ENCODE measurements around the gene NR1I3. TPM values are rescaled to one million over a fixed set of nuclear protein-coding genes. Genes with fewer than 3 reads are reported as not detected.

The NR1I3 gene
- total and polyA plus RNA-seq, 2 donors (not counting 1 experiment from before 2014, with no cell fraction given): not detected

- Mint-ChIP-seq H3K4me1 (peaks cover 27% of the 10 kb centered on the region), H3K4me3 (no peak overlapping the region), H3K27ac (no peak overlapping the region), H3K9me3 (ENCODE audit: insufficient read depth) (no peaks in the 10 kb centered on the region), H3K27me3 (peaks cover 43% of the 10 kb centered on the region)
- Histone ChIP-seq H3K27me3 (replicated peaks in 1 of 4; ENCODE audit: control extremely low read depth in 1 of 4, control insufficient read depth in 3 of 4, insufficient read depth in 4 of 4, low read length in 3 of 4) (peaks cover 0 to 42% (median 29%) of the 10 kb centered on the region in 4 experiments), H3K4me3 (ENCODE audit: control extremely low read depth in 1 of 5, extremely low read depth in 1 of 5, insufficient read depth in 1 of 5, low read depth in 2 of 5, low read length in 4 of 5) (no peak overlapping the region), H3K79me2 (ENCODE audit: control insufficient read depth, insufficient read depth, low read length) (no peaks in the 10 kb centered on the region), H3K9me3 (ENCODE audit: control extremely low read depth in 1 of 3, control insufficient read depth in 2 of 3, insufficient read depth in 1 of 3, low read length in 2 of 3) (no peaks in the 10 kb centered on the region), H3K9ac (ENCODE audit: low read length) (no peak overlapping the region), H3K4me2 (replicated peaks; ENCODE audit: low read depth, low read length, poor library complexity, severe bottlenecking) (no peak overlapping the region), H3K27ac (ENCODE audit: low read length in 2 of 2) (no peak overlapping the region), H3K4me1 (ENCODE audit: control insufficient read depth in 2 of 2, insufficient read depth in 2 of 2, low read length in 2 of 2) (peaks cover 15 to 26% of the 10 kb centered on the region in 2 donors), H4K20me1 (ENCODE audit: control insufficient read depth, insufficient read depth, low read length, poor library complexity, severe bottlenecking) (no peaks in the 10 kb centered on the region), H2AFZ (ENCODE audit: insufficient read depth, low read depth, low read length, poor library complexity, severe bottlenecking) (no peak overlapping the region), H3K36me3 (replicated peaks in 1 of 2; ENCODE audit: control extremely low read depth in 1 of 2, control insufficient read depth in 1 of 2, extremely low read depth in 1 of 2, insufficient read depth in 2 of 2, low read length in 1 of 2) (peaks cover 2 to 11% of the 10 kb centered on the region in 2 experiments)
- WGBS (ENCODE audit: insufficient coverage): 92% methylated on average over 5 of the region's 8 CpGs
- POLR2A ChIA-PET: no interaction called here
- ATAC-seq (ENCODE audit: low read depth): no peak
- intact Hi-C loops (cut with micrococcal nuclease): no loop called here
- TF ChIP-seq EZH2 (IDR thresholded peaks at IDR 0.05; ENCODE audit: borderline replicate concordance, insufficient read depth, low read depth, low read length, poor library complexity, severe bottlenecking) (no peak), CTCF (IDR thresholded peaks at IDR 0.05) (no peak)
- CTCF ChIA-PET: interaction anchor here (1.2 to 1.5 kb wide), 2 partner anchors 14 to 163 kb away, joined by 3 to 7 read pairs; no protein-coding TSS in a partner anchor
- peak; percentile 24 for DNase-seq
These were observed 19.5 kb downstream of the NR1I3 start for GRCh38 chr1:161218301-161219077.

DNA sequence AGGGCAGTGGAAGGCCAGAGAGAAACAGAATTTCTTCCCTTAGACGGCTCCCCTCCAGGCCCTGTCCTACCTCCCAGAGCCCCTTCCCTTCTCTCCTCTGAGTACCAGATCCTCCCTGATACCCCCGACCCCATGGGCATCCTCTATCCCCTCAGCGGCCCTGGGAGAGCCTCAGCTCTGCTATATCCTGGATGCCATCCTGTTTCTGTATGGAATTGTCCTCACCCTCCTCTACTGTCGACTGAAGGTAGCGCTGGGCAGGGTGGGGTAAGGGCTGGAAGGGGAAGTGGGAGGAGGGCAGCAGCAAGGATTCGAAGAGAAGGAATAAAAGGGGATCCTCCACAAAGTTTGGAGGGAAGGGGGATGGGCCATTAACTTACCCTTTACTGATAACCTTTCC is 20.2 kb downstream of the NR1I3 start:
- H3K27me3 Mint-ChIP-seq: peaks cover 37% of the 10 kb centered on the region
- TF ChIP-seq CTCF (IDR thresholded peaks at IDR 0.05): no peak
- TF ChIP-seq EZH2 (IDR thresholded peaks at IDR 0.05; ENCODE audit: borderline replicate concordance, insufficient read depth, low read depth, low read length, poor library complexity, severe bottlenecking): no peak
- ATAC-seq (ENCODE audit: low read depth): no peak
- no peaks in the 10 kb centered on the region for H3K9me3 Mint-ChIP-seq (ENCODE audit: insufficient read depth)
- peaks cover 15 to 26% of the 10 kb centered on the region in 2 donors for H3K4me1 ChIP-seq (ENCODE audit: control insufficient read depth in 2 of 2, insufficient read depth in 2 of 2, low read length in 2 of 2)
- intact Hi-C loops (cut with micrococcal nuclease): no loop called here
- H3K4me1 Mint-ChIP-seq: peaks cover 27% of the 10 kb centered on the region
- peaks cover 0 to 35% (median 24%) of the 10 kb centered on the region in 4 experiments for H3K27me3 ChIP-seq (replicated peaks in 1 of 4; ENCODE audit: control extremely low read depth in 1 of 4, control insufficient read depth in 3 of 4, insufficient read depth in 4 of 4, low read length in 3 of 4)
- ChIA-PET CTCF (no interaction called here), POLR2A (interaction anchor here (0.6 kb wide), 2 partner anchors 99 to 428 kb away, joined by 3 read pairs; no protein-coding TSS in a partner anchor)
- no peak overlapping the region for H3K27ac ChIP-seq (ENCODE audit: low read length in 2 of 2)
- peaks cover 5 to 18% of the 10 kb centered on the region in 2 experiments for H3K36me3 ChIP-seq (replicated peaks in 1 of 2; ENCODE audit: control extremely low read depth in 1 of 2, control insufficient read depth in 1 of 2, extremely low read depth in 1 of 2, insufficient read depth in 2 of 2, low read length in 1 of 2)
- H3K27ac Mint-ChIP-seq: no peak overlapping the region
- H2AFZ ChIP-seq (ENCODE audit: insufficient read depth, low read depth, low read length, poor library complexity, severe bottlenecking): no peak overlapping the region
- H3K79me2 ChIP-seq (ENCODE audit: control insufficient read depth, insufficient read depth, low read length): no peaks in the 10 kb centered on the region
- no peak overlapping the region for H3K9ac ChIP-seq (ENCODE audit: low read length)
- WGBS (ENCODE audit: insufficient coverage): 82% methylated on average over 2 of the region's 6 CpGs
- H3K4me3 Mint-ChIP-seq: no peak overlapping the region
- H3K4me2 ChIP-seq (replicated peaks; ENCODE audit: low read depth, low read length, poor library complexity, severe bottlenecking): no peak overlapping the region
- H3K4me3 ChIP-seq (ENCODE audit: control extremely low read depth in 1 of 5, extremely low read depth in 1 of 5, insufficient read depth in 1 of 5, low read depth in 2 of 5, low read length in 4 of 5): no peak overlapping the region
- no peak for DNase-seq
- no peaks in the 10 kb centered on the region for H3K9me3 ChIP-seq (ENCODE audit: control extremely low read depth in 1 of 3, control insufficient read depth in 2 of 3, insufficient read depth in 1 of 3, low read length in 2 of 3)
- H4K20me1 ChIP-seq (ENCODE audit: control insufficient read depth, insufficient read depth, low read length, poor library complexity, severe bottlenecking): no peaks in the 10 kb centered on the region
